ENCODE results near the gene PTPRU. TPM values are rescaled to one million over a fixed set of nuclear protein-coding genes. Genes with fewer than 3 reads are reported as not detected.

Gene PTPRU
- total and polyA plus RNA-seq, 2 of the 8 experiments (the other 6 are each of a cell fraction or from before 2014, with no cell fraction given) = 33.8 to 41.8 TPM

DNA sequence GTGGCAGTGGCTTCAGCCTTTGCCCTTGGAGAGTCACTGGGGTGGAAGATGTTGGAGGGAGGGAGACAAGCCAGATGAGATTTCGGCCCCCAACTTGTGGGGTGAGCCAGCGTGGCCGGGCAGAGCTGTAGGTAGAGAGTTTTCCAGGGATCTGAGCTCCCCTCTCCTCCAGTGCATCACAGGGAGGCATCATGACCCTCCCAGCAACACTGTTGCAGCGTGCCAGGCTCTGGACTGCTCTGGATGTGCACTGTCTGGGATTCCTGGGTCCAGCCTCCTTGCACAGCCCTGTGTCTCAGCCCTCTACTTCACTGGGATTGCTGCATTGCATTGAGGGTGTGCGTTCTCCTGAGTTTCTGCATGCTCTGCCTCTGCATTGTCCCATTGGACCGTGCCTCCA lies 8.9 kb downstream of the PTPRU start (continued):
- TF ChIP-seq CREB1 (IDR thresholded peaks at IDR 0.05) (no peak), FOSL1 (IDR thresholded peaks at IDR 0.05; ENCODE audit: insufficient read depth, low read depth, low read length) (no peak), BRCA1 (IDR thresholded peaks at IDR 0.05; ENCODE audit: low read depth, low read length) (no peak)

Data from H1 (cell line).